ENCODE measurements around the gene GABPA. TPM values are rescaled to one million over a fixed set of nuclear protein-coding genes. Genes with fewer than 3 reads are reported as not detected.
"Not testable (repeated sequence)": the region's sequence is repeated elsewhere in the genome, so short reads cannot be mapped to it uniquely, and the experiment has no call there.

Gene GABPA
- polyA plus RNA-seq, 4 donors: 42.2 to 56.1 (median 54.3) TPM

DNA sequence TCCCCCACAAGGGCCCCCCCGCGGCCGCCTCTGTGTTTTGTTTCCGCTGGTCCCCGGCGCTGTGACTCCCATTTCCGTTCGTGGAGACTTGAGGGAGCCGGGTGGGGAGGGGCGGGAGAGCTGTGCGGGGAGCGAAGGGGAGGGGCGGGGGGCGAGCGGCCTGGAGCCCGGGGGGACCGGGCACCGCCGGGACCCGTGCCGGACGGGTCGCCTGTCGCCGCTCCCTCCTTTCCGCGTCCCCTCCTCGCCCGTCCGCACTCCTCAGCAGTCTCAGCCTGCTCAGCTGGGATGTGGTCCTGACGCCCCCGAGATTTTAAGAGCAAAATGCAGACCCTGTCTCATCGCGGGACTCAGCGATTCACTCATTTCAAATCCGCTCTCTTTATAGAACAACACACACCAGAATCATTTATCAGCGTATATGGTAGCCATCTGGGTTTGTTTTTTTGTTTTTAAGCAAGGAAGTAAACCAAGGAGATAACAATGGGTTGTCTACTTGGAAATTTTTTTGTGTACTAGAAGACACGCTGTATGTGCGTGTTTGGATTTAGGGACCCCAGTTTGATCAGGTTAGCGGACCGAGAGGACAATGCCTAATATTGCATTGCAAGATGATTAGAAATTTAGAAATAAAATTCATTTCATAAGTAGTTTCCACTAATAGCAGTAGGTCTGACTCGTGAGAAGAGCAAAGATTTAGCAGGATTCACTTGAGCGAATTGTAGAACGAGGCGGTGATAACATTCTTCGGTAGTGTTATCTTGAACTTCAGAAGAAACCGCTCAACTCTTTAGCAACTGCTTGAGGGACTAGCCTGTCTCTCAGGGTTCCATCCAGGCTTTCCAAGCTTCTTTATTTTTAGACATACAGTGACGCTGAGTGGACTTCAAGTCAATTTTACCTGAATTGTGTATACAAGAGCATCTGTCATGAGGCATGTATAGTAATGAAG is 1.1 kb downstream of the GABPA start:
- DNase-seq (ENCODE audit: low read depth in 4 of 4, low spot score in 3 of 4): peak; percentile 63 to 85 (median 82)

DNA sequence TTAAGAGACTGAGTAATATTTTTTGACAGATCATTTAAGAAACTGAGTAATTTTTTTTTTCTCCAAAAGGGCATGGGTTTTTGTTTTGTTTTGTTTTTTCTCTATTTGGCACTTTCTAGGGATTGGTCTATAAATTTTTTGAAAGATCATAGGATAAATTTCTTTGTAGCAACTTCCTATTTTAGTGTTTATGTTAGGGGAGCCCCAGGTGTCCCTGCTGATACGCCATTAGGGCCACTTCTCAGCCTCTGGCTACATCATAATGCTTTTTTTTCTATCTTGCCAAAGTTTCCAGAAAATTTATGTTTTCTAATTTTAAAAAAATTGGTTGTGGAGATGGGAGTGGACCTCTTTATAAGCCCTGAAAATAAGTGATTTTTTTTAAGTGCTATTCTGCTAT is 2.6 kb downstream of the GABPA start:
- no peak for DNase-seq (ENCODE audit: low read depth in 4 of 4, low spot score in 3 of 4)

DNA sequence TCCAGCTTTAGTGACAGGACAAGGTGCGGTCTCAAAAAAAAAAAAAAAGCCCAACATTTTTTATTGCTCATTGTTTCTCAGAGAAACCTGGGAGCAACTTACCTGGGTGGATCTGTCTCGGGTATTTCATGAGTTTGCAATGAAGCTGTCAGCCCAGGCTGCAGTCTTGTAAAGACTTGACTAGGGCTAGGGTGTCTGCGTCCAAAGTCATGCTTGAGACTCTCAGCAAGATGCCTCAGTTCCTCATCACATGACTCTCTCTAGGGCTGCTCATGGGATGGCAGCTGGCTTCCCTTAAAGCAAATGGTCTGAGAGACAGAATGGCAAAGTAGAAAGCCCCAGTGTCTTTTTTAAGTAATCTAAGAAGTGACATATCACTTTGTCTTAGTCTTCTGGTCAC is 8.1 kb downstream of the GABPA start:
- DNase-seq (ENCODE audit: low read depth in 4 of 4, low spot score in 3 of 4): no peak

DNA sequence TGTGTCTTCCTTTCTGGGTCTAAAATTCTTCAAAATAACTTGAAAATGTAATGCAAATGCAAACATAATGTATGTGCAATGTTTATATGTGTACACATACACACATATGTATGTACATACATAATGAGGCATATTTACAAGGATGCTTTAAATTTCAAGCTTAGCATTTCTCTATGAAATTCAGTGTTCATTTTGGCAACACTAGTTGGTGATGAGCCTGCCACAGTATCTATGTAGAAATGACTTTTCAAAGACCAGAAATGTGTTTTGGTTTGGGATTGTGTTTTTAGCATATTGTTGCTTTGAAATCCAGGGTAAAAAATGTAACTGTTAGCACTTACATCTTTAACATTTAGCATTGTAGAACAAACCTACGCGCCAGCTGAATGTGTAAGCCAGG is 10.1 kb downstream of the GABPA start:
- DNase-seq (ENCODE audit: low read depth in 4 of 4, low spot score in 3 of 4): no peak

DNA sequence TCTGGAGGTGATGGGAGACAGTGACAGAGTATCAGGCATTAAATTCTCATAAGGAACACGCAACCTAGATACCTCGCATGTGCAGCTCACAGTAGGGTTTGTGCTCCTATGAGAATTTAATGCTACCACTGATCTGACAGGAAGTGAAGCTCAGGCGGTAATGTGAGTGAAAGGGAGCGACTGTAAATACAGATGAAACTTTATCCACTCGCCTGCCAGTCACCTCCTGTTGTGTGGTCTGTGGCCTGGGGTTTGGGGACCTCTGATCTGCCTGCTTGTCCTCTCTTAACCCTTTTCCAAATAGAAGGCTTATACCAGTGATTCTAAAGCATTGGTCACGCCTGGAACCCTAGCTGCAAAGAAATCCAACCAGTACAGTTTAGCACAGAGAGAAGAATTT is 15.3 kb downstream of the GABPA start:
- DNase-seq (ENCODE audit: low read depth in 4 of 4, low spot score in 3 of 4): no peak

DNA sequence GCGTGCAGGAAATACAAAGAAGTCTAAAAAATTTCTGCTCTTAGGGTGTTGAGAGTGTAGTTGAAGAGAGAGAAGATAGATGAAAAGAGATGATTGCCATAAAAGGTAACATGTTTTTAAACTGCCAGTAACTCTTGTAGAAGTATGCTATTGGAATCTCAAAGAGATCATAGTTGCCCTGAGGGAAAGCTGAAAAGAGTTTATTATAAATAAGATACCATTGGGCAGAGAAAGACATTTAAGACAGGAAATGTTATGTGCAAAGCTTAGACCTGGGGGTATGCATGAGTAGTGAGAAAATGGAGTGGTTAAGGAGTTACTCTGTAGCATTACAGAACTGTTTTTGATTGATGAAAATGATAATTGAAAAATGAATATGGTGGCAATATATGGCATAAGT is 17.6 kb downstream of the GABPA start:
- no peak for DNase-seq (ENCODE audit: low read depth in 4 of 4, low spot score in 3 of 4)

DNA sequence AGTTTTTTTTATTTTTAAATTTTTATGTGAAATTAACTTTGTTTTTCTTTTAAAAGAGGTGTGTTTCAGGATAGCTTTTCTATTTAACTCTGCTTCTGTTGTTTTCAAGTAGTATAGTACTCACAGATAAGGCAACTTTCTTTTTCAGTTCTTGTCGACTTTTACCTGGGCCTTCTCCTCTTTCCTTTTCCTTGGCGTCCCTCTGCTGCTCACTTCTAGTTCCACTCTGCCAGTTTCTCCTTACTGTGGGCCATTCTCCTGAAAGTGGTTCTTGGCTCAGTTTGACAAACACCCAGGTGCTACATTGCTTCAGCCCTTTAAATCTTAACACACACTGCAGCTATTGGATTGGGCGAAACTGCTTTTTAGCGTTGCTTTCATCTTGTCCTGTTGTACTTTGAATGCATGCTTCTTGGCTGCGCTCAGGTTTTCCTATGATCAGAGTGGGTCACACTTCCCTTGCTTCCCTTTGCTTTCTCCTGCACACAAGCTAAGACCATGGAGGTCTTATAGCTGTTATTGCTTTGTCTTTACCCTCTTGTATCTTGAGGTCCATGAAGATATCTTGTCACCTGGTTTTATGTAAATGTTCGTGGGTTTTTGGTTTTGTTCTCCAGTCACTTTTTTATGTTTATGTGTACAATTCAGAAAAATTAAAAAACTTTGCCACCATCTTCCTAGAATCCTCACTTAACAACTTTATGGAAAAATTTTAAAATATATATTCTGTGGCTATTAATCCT is 21.6 kb downstream of the GABPA start:
- no peak for DNase-seq (ENCODE audit: low read depth in 4 of 4, low spot score in 3 of 4)

DNA sequence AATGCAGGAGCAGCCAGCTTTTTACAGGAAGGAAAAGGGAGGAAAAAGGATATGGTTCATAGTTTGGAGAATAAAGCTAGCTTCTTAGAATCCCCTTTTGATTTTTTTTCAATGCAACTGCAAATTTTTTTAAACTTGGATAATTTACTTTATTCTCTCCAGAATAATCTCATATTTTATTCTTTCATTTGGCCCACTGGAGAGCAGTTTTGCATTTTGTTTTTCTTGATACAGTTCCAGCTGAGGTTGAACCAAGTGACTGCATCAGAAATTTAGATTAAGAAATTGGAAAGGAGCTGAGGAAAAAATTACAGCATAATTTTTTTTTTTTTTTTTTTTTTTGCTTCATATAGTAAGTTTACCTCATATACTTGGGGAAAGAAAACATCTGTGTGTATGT is 22.8 kb downstream of the GABPA start:
- no peak for DNase-seq (ENCODE audit: low read depth in 4 of 4, low spot score in 3 of 4)

DNA sequence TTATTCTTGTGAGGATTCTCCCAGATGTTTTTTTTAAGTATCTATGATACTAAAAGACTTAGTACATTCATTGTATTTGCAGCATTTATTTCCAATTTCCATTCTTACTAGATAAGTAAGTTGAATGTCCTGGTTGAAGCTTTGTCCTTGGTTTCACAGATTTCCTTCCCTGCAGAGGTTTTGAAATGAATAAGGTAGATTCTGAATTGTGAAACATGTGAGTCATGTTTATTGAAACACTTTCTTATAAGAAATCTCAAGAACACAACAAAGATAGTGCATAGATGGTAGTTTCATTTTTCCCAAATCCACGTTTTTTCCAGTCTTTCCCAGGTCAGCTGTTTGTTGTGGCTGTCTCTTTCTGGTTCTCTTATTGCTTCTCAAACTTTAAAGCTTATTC is 24.8 kb downstream of the GABPA start:
- DNase-seq (ENCODE audit: low read depth in 4 of 4, low spot score in 3 of 4): no peak

DNA sequence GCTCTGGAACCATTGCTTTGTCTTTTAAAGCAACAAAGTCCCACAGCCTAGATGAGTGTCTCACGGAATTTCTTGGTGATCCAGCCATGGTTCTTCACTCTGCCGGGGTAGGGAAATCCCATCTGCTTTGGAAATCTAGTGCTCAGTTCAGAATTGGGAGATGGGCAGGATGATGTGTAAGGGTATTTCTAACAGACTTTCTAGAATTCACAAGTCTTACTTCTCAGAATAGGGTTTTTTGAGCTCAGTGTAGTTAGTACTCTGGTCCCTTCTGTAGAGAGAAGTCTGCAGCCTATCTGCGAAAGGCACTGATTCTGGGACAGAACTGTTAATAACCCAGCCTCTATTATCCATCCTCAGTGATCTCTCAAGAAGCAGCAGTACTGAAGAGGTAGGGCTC is 25.3 kb downstream of the GABPA start:
- DNase-seq (ENCODE audit: low read depth in 4 of 4, low spot score in 3 of 4): no peak

DNA sequence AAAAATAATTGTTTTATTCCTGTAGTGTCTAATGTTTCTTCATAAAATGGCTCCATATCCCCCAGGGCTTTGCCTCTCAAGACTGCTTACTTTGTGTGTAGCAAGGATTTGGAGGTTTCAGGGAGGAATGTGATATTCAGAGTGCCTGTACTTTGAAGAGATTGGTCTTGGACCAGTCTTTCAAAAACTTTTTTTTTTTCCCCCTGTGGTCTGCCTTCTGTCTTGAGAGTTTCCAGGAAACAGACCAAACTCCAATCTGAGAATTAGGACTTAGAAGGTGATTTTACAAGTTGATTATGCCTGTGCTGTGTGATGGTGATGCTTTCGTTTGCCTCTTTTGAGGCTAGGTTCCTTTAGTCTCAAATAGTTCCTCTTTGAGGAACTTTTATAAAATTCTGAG is 25.9 kb downstream of the GABPA start:
- DNase-seq (ENCODE audit: low read depth in 4 of 4, low spot score in 3 of 4): no peak

DNA sequence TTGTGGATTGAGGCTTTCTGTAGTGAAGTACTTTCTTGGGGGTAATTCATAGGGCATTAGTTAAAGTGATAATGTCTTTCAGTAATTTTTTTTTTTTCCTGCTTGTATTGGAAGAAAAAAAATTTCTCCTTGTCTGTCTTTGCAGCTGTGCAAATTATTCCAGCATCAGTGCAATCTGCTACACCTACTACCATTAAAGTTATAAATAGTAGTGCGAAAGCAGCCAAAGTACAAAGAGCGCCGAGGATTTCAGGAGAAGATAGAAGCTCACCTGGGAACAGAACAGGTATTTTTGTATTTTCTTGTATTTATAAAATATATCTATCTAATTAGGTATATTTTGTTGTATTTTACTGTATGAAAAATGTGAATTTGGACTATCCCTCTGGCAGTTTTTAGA is 29.3 kb downstream of the GABPA start:
- DNase-seq (ENCODE audit: low read depth in 4 of 4, low spot score in 3 of 4): no peak

DNA sequence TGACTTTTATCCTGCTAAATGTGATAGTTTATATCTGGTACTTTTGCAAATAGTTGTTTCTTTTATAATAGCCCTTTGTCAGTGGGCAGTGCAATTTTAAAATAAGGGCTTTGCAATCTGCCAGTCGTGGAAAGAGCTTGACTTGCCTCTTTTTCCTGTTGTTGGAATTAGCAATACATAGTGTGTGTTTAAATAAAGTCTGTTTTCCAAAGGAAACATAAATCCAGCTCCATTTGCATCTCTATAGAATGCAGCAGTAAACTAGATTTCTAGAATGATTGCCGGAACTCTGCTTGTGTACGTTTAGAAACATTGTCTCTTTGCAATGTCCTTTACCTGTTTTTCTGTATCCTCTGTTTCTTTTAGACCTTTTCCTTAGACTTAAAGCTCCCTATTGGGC is 33.1 kb downstream of the GABPA start:
- no peak for DNase-seq (ENCODE audit: low read depth in 4 of 4, low spot score in 3 of 4)

DNA sequence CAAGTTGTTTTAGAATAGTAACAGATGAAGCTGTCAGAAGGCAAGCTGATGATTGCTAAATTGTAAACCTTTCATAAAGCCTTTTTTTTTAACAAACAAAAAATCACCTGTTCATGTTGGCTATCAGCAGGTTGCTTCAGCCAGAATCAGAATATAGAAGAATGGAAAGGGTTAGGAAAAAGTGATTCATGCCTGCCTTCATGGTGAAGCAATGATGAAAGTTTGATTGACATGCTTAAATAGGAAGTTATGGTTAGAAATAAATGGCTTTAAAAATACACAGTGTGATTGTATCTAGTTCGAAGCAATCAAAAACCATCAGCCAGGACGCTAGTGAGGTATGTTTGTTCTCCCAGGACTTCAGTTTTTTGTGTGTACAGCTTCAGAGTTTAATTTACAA is 37.9 kb downstream of the GABPA start:
- DNase-seq (ENCODE audit: low read depth in 4 of 4, low spot score in 3 of 4): no peak

DNA sequence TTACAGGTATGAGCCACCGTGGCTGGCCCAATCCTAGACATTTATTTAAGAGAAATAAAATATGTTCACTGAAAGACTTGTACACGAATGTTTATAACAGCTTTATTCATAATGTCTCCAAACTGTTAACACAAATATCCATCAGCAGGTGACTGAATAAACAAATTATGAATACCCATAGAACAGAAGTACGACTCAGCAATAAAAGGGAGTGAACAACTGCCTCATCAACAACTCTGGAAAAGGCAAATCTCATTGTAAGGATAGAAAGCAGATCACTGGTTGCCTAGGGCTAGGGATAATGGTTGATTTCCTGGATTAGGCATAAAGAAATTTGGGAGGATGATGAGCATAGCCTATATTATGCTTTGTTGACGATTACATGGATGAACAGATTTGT is 41.7 kb downstream of the GABPA start:
- DNase-seq (ENCODE audit: low read depth in 4 of 4, low spot score in 3 of 4): no peak

DNA sequence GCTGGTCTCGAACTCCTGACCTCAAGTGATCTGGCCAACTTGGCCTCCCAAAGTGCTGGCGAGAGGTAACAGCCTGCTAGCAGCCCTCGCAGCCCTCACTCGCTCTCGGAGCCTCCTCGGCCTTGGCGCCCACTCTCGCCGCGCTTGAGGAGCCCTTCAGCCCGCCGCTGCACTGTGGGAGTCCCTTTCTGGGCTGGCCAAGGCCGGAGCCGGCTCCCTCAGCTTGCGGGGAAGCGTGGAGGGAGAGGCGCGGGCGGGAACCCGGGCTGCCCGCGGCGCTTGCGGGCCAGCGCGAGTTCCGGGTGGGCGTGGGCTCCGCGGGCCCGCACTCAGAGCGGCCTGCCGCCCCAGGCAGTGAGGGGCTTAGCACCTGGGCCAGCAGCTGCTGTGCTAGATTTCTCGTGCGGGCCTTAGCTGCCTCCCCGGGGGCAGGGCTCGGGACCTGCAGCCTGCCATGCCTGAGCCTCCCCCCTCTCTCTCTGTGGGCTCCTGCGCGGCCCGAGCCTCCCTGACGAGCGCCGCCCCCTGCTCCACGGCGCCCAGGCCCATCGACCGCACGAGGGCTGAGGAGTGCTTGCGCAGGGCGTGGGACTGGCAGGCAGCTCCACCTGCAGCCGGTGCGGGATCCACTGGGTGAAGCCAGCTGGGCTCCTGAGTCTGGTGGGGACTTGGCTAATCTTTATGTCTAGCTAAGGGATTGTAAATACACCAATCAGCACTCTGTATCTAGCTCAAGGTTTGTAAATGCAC is 43.5 kb downstream of the GABPA start:
- DNase-seq (ENCODE audit: low read depth in 4 of 4, low spot score in 3 of 4): not testable (repeated sequence)

DNA sequence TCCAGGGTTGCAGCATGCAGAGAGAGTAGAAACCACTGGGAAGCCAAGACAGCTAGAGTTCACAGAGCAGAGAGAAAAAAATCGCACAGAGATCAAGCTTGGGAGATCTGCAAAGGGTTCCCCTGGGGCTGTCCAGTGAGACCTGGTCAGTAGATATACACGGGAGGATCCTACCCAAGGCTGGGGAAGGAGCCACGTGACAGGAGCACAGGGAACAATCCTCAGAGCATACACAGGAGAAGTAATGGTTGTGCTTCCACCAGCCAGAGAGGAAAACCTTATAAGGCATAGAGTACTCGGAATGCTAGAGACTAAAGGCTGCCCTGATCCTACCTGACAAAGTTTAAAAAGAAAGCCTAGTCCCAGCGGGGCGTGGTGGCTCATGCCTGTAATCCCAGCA is 53.9 kb downstream of the GABPA start:
- no peak for DNase-seq (ENCODE audit: low read depth in 4 of 4, low spot score in 3 of 4)

DNA sequence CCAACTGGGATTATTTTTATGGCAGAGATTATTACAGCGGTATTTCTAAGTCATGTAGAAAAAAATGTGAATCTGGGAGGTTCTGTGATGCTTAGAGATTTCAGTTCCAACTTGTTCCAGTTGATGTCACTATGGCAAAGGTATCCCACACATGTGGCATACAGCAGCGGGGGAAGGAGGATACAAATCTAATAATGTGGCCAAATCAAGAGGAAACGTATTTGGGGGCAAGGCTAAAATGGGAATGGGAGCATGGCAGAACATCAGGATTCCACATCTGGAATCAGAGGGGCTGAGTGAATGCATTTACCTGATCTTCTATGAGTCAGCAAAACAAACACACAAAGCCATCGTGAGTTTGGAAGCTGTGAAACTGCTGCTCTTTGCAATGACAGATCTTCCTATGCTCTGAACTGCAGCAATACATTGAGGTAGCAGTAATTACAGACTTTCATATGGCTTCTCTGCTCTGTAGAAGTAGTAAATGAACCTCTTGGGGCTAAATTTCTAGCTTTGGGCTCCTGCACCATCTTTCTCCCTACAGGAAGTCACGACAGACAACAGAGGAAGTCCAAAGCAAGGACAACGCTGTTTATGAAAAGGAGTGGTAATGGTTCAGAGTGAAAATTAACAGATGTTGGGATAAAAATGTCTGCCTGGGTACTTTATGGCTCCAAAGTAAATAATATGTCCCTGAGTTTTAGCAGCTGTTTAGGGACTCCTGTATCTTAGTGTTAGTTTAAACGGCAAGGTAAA is 55.5 kb downstream of the GABPA start:
- peak; percentile 28 to 48 (median 44) for DNase-seq (ENCODE audit: low read depth in 4 of 4, low spot score in 3 of 4)

DNA sequence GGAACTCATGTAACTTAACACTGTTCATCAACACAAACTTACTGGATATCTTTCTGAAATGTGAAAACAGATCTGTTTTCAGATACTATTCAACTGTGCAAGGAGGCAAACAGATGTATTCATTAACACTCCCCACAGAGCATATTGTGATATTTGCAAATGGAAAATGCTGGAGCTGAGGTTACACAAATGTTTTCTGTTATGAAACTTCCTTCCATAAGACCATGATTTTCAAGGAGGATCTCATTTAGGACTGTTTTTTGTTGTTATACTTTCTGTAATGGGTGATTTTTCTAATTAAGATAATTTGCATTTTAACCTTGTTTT is 56.1 kb downstream of the GABPA start:
- DNase-seq (ENCODE audit: low read depth in 4 of 4, low spot score in 3 of 4): no peak

DNA sequence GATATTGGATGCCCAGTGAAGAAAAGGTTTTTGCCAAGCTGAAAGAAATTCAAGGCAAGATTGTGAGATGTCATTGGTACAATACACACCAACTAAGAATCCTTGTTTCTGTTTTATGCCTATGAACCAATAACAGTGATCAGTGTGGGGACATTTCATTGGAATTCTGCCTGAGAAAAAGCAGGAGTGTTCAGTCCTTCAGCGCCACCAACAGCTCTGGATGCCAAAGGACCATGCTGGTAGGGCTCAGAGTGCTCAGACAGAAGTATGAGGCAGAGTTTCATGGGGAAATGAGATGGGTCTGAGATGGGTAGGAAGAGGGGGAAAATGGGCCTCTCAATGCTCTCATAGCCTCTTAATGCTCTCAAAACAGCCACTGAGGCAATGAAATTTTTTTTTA is 56.5 kb downstream of the GABPA start:
- DNase-seq (ENCODE audit: low read depth in 4 of 4, low spot score in 3 of 4): no peak

Measured in right renal pelvis (tissue), 4 donors.